GM12801 (cell line): ENCODE results near the gene AGAP9.
"Not testable (repeated sequence)": the region's sequence is repeated elsewhere in the genome, so short reads cannot be mapped to it uniquely, and the experiment has no call there.

ENCODE experiments used
- TF ChIP-seq, protein P1 (sequence below): IDR thresholded peaks from one replicate; pipeline ENCODE4 v1.5.1; 2011; ENCODE audit warnings: control low read depth; ENCODE audit not compliant: insufficient read length; ENCODE audit errors: extremely low read depth

AGAP9 gene

DNA sequence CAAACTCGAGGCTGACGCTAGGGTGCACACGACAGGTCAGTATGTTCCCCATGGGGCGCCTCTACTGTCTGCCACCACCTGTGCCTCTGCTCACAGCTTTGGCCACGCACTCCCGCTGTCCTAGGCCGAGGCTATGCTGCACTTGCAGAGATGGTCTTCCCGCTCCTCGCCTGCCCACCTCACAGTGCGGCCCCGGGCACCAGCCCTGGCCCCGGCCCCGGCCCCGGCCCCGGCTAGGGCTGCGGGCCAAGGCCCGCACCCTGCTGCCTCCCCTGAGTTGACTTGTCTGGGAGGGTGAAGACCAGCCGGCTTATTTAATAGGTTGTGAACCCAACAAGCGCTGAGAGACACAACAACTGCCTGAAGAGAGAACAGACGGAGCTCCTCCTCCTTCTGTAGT lies at the start of gene AGAP9:
AGAP9 (minus strand) TSS at position 164 of the 400 bp plus-strand sequence; CDS start at position 52, 112 bp downstream.
- TF ChIP-seq, protein P1, sequence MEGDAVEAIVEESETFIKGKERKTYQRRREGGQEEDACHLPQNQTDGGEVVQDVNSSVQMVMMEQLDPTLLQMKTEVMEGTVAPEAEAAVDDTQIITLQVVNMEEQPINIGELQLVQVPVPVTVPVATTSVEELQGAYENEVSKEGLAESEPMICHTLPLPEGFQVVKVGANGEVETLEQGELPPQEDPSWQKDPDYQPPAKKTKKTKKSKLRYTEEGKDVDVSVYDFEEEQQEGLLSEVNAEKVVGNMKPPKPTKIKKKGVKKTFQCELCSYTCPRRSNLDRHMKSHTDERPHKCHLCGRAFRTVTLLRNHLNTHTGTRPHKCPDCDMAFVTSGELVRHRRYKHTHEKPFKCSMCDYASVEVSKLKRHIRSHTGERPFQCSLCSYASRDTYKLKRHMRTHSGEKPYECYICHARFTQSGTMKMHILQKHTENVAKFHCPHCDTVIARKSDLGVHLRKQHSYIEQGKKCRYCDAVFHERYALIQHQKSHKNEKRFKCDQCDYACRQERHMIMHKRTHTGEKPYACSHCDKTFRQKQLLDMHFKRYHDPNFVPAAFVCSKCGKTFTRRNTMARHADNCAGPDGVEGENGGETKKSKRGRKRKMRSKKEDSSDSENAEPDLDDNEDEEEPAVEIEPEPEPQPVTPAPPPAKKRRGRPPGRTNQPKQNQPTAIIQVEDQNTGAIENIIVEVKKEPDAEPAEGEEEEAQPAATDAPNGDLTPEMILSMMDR = not testable (repeated sequence)

DNA sequence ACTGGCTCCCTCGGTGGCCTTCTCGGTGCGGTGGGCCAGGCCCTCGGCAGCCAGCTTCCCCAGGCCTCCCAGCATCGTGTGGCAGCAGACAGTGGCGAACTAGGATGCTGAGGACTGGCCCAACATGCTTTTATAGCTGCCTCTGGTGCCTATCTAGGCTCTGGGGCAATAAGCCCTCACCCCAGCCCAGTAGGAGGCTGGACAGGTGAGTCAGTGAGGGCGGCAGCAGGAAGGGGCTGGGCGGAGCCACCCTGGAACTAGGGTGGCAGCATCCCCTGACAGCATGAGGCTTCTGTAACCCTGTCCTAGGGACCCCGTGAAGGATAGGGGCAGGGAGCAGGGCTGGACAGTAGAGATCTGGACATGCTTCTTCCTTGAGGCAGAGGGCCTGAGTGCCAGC lies 31.8 kb downstream of the AGAP9 start, which contains the start of gene FAM25G:
FAM25G (minus strand) TSS at position 101 of the 400 bp plus-strand sequence; CDS start at position 75, 26 bp downstream.
- TF ChIP-seq, protein P1 = not testable (repeated sequence)

DNA sequence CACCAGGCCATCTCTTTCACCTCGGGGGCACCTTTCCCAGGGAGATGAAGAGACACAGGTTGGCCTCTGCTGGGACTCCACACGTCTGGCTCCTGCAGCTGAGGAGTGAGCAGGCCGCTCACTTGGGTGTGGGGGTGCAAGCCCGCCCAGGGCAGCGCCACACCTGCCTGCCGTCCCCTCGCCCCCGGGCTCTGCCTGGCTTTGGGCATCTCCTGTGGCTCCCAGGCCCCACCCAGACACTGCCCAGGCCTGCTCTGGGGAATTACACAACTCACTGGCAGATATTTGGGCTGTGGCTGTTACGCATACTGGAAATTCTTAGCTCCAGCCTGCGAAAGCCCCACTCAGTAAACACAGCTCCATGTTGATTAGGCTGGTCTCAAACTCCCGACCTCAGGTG lies 39.5 kb downstream of the AGAP9 start, which contains the start of gene ANXA8:
ANXA8 (minus strand) TSS at position 193 of the 400 bp plus-strand sequence; CDS start at position 11, 182 bp downstream.
- TF ChIP-seq, protein P1 = not testable (repeated sequence)

DNA sequence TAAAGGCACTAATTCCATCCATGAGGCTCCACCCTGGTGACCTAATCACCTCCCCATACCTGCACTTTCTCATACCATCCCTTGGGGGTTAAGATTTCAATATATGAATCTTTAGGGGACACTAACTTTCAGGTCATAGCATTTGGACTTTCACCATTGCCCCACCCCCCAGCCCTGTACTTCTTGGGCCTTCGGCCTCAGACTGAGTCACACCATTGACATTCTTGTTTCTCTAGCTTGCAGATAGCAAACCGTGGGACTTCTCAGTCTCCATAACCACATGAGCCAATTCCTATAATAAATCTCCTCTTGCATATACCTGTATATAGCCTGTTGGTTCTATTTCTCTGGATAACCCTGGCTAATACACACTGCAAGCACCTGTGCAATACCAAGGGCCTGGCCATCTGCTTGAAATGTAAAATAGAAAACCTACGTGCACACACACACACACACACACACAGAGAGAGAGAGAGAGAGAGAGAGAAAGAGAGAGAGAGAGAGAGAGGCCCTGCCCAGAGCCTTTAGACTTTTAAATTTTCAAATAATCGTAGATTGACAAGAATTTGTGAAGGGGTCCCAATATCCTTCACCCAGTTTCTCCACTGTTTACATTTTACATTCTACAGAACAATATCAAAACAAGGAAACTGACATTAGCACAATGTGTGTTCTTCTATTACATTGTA lies 64.8 kb downstream of the AGAP9 start:
- TF ChIP-seq, protein P1 = no peak

DNA sequence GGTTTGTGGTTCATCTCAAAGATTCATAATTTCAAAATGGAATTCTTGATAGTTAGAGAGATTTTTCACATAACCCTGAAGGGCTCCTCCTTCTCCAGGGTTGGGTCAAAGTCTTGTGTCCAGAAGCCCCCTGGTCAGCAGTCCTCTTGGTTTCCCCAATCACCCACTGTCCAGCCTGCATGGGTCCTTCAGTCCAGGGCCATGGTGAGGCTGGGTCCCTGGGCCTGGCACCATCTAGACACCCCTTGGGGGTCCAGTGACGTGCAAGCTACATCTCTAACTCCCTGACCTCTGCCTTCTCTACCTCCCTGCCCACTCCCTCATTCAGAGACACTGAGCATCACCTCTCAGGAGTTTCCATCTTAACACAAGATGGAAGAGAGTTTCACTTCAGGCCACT lies 65.6 kb downstream of the AGAP9 start:
- TF ChIP-seq, protein P1 = no peak

DNA sequence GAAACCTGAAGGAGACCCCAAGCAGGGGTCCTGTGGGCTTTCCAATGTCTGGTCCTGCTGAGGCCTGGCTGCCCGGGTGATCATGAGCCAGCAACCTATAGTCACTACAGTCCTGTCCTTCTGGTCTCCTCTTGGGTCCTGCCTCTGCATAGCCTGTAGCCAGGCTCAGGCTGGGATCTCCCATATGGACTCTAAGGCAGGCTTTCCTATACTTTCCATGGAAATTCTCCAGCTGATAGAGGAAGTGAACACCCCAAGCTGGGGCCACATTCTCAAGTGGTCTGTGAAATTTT lies 66.0 kb downstream of the AGAP9 start:
- TF ChIP-seq, protein P1 = no peak

DNA sequence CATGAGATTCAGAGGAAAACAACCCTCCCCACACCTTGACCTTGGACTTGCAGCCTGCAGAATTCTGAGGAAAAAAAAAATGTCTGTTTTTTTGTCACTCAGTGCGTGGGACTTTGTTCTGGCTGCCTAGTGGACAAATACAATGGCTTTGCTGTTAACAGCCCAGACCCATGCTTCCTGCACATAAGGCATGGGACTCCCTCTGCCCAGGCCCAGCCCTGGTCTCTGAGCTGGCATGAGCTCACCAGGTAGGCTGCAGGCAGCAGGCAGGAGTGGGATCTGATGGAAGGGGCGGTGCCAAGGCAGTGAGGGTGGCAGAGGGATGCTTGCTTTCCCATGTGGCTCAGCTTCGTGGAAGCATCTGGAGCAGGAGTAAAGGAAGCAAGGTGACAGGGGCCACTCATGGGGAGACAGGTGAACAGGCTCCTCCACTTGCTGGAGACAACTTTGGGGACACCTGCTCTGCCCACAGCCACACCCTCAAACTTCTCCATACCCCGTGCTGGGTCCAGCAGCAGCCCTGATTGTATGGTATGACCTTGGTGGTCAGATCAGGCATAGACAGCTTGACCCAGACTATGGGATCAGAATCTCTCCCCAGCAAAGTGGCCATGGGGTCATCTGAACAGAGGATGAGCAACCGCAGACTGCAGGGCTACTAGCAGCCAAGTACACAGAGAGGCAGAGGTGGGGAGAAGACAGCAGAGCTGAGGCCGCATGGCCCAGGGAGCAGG lies 66.5 kb downstream of the AGAP9 start:
- TF ChIP-seq, protein P1 = no peak
